GM18526 (cell line): ENCODE measurements around the gene LRCH1.

ENCODE experiments used
- POLR2A ChIP-seq: IDR thresholded peaks from 3 replicates; pipeline ENCODE4 v1.6.1; 2011; ENCODE audit not compliant: insufficient read length; ENCODE audit errors: extremely low read depth

LRCH1 gene

GRCh38 chr13:46622630-46623256 lies 69.8 kb downstream of the LRCH1 start:
- TF ChIP-seq POLR2A = no peak

GRCh38 chr13:46624353-46624752 lies 71.4 kb downstream of the LRCH1 start:
- TF ChIP-seq POLR2A = no peak

- TF ChIP-seq POLR2A = no peak
These were observed 71.9 kb downstream of the LRCH1 start for GRCh38 chr13:46624821-46625220.

GRCh38 chr13:46627462-46627861 lies 74.5 kb downstream of the LRCH1 start:
- TF ChIP-seq POLR2A = no peak

GRCh38 chr13:46628622-46629365 lies 75.8 kb downstream of the LRCH1 start:
- no peak for TF ChIP-seq POLR2A

GRCh38 chr13:46629811-46630413 lies 76.9 kb downstream of the LRCH1 start:
- TF ChIP-seq POLR2A = no peak

GRCh38 chr13:46630431-46631178 lies 77.6 kb downstream of the LRCH1 start:
- TF ChIP-seq POLR2A = no peak

GRCh38 chr13:46631179-46631542 lies 78.2 kb downstream of the LRCH1 start:
- TF ChIP-seq POLR2A = no peak

GRCh38 chr13:46632176-46632575 lies 79.2 kb downstream of the LRCH1 start:
- no peak for TF ChIP-seq POLR2A

- TF ChIP-seq POLR2A = no peak
These were observed 80.4 kb downstream of the LRCH1 start for GRCh38 chr13:46633416-46633815.

GRCh38 chr13:46636451-46636850 lies 83.5 kb downstream of the LRCH1 start:
- no peak for TF ChIP-seq POLR2A

GRCh38 chr13:46637213-46637612 lies 84.2 kb downstream of the LRCH1 start:
- TF ChIP-seq POLR2A = no peak

- no peak for TF ChIP-seq POLR2A
These were observed 85.3 kb downstream of the LRCH1 start for GRCh38 chr13:46638262-46638661.

- TF ChIP-seq POLR2A = no peak
These were observed 86.3 kb downstream of the LRCH1 start for GRCh38 chr13:46639033-46639981.

GRCh38 chr13:46640843-46641242 lies 87.9 kb downstream of the LRCH1 start:
- TF ChIP-seq POLR2A = no peak
